Loucy (cell line): Measurements from ENCODE around the gene FOXP1.

Experiments used
- EZH2phosphoT487 ChIP-seq: fragments of 200-600 bp; IDR thresholded peaks from 2 replicates; pipeline ENCODE4 v1.6.1; 2018; ENCODE audit warnings: antibody characterized with exemption, mild to moderate bottlenecking, moderate library complexity, borderline replicate concordance
- TF ChIP-seq, protein P1 (sequence below): fragments of 200-600 bp; sonication (generic); conservative IDR thresholded peaks from 2 replicates; pipeline ENCODE4 v1.5.1; 2014; ENCODE audit warnings: mild to moderate bottlenecking, antibody characterized with exemption, low read length

- no peak for TF ChIP-seq EZH2phosphoT487
- TF ChIP-seq, protein P1, sequence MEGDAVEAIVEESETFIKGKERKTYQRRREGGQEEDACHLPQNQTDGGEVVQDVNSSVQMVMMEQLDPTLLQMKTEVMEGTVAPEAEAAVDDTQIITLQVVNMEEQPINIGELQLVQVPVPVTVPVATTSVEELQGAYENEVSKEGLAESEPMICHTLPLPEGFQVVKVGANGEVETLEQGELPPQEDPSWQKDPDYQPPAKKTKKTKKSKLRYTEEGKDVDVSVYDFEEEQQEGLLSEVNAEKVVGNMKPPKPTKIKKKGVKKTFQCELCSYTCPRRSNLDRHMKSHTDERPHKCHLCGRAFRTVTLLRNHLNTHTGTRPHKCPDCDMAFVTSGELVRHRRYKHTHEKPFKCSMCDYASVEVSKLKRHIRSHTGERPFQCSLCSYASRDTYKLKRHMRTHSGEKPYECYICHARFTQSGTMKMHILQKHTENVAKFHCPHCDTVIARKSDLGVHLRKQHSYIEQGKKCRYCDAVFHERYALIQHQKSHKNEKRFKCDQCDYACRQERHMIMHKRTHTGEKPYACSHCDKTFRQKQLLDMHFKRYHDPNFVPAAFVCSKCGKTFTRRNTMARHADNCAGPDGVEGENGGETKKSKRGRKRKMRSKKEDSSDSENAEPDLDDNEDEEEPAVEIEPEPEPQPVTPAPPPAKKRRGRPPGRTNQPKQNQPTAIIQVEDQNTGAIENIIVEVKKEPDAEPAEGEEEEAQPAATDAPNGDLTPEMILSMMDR = no peak
Observed at GRCh38 chr3:71447197-71447596, 136.3 kb downstream of the FOXP1 start.
